SJSA1 (cell line): ENCODE data around the gene ANAPC10. TPM values are rescaled to one million over a fixed set of nuclear protein-coding genes. Genes with fewer than 3 reads are reported as not detected.
A peak's percentile ranks its signal among the peaks of the same experiment; 100 is the strongest.
"Not testable (repeated sequence)": the region's sequence is repeated elsewhere in the genome, so short reads cannot be mapped to it uniquely, and the experiment has no call there.

Experiments used
- DNase-seq, 2 experiments: peaks; one replicate each; pipeline ENCODE4 v3.0.0-alpha.2; 2015 to 2020; ENCODE audit warnings: low spot score in 2 of 2, low read depth in 1 of 2
- H3K27ac ChIP-seq: fragments of 250-450 bp; sonication (Bioruptor Pico); 2 replicates; pipeline ENCODE4 v1.5.1; 2020; ENCODE audit warnings: mild to moderate bottlenecking, moderate library complexity
- H3K27me3 ChIP-seq: fragments of 250-450 bp; sonication (Bioruptor Pico); replicated peaks from 2 replicates; pipeline ENCODE4 v1.5.1; 2020; ENCODE audit warnings: mild to moderate bottlenecking, moderate library complexity
- H3K36me3 ChIP-seq: fragments of 250-450 bp; sonication (Bioruptor Pico); 2 replicates; pipeline ENCODE4 v1.5.1; 2020; ENCODE audit warnings: mild to moderate bottlenecking
- H3K4me1 ChIP-seq: fragments of 250-450 bp; sonication (Bioruptor Pico); replicated peaks from 2 replicates; pipeline ENCODE4 v1.6.1; 2021; ENCODE audit warnings: mild to moderate bottlenecking
- H3K4me3 ChIP-seq: fragments of 250-450 bp; sonication (Bioruptor Pico); 2 replicates; pipeline ENCODE4 v1.5.1; 2020; ENCODE audit warnings: mild to moderate bottlenecking
- H3K9me3 ChIP-seq: fragments of 250-450 bp; sonication (Bioruptor Pico); replicated peaks from 2 replicates; pipeline ENCODE4 v1.5.1; 2020; ENCODE audit warnings: mild to moderate bottlenecking
- total RNA-seq: library from RNA; depleted of rRNA; stranded (reverse); fragments of >200 nt; shearing (Covaris generic); gene quantifications from 2 replicates; pipeline ENCODE4 v1.2.3, GENCODE V29; 2014

Gene ANAPC10
- total RNA-seq, 1 experiment from 2014 or later, result 57.1 TPM

GRCh38 chr4:145014365-145014764, 83.6 kb downstream of the ANAPC10 start:
- peaks cover 25% of the 10 kb centered on the region for H3K4me1 ChIP-seq
- no peak overlapping the region for H3K27ac ChIP-seq
- no peak for DNase-seq
- no peak overlapping the region for H3K4me3 ChIP-seq
- H3K9me3 ChIP-seq, result 0 out of 2 replicates have a peak, but pooled peaks cover 3% of the 10 kb centered on the region
- no peaks in the 10 kb centered on the region for H3K36me3 ChIP-seq
- H3K27me3 ChIP-seq, result no peaks in the 10 kb centered on the region

GRCh38 chr4:145012841-145013240, 85.2 kb downstream of the ANAPC10 start:
- Histone ChIP-seq H3K4me1 (peaks cover 12% of the 10 kb centered on the region), H3K4me3 (no peak overlapping the region), H3K27me3 (no peaks in the 10 kb centered on the region), H3K27ac (peak overlapping the region; percentile 51), H3K9me3 (0 out of 2 replicates have a peak, but pooled peaks cover 3% of the 10 kb centered on the region), H3K36me3 (no peaks in the 10 kb centered on the region)
- DNase-seq, result peak in 1 of 2 experiments; percentile 48

- Histone ChIP-seq H3K9me3 (0 out of 2 replicates have a peak, but pooled peaks cover 3% of the 10 kb centered on the region), H3K4me1 (peaks cover 12% of the 10 kb centered on the region), H3K36me3 (no peaks in the 10 kb centered on the region), H3K27ac (no peak overlapping the region), H3K4me3 (no peak overlapping the region), H3K27me3 (no peaks in the 10 kb centered on the region)
- no peak for DNase-seq
Measured at GRCh38 chr4:145011636-145012035, 86.4 kb downstream of the ANAPC10 start.

- DNase-seq, H3K36me3 ChIP-seq, H3K27ac ChIP-seq, H3K9me3 ChIP-seq, H3K27me3 ChIP-seq, H3K4me3 ChIP-seq: not testable (repeated sequence)
- peaks cover 12% of the 10 kb centered on the region for H3K4me1 ChIP-seq
Measured at GRCh38 chr4:145010315-145010714, 87.7 kb downstream of the ANAPC10 start.

- DNase-seq, result no peak
- H3K27ac ChIP-seq, result no peak overlapping the region
- no peaks in the 10 kb centered on the region for H3K27me3 ChIP-seq
- H3K36me3 ChIP-seq, result no peaks in the 10 kb centered on the region; the same call in 1 of the 2 replicates
- H3K4me3 ChIP-seq, result no peak overlapping the region
- no peaks in the 10 kb centered on the region for H3K9me3 ChIP-seq
- H3K4me1 ChIP-seq, result no peaks in the 10 kb centered on the region
Measured at GRCh38 chr4:145003675-145004074, 94.3 kb downstream of the ANAPC10 start.

GRCh38 chr4:145001635-145002034, 96.4 kb downstream of the ANAPC10 start:
- Histone ChIP-seq H3K4me1 (no peaks in the 10 kb centered on the region), H3K27ac (no peak overlapping the region), H3K36me3 (no peaks in the 10 kb centered on the region; the same call in 1 of the 2 replicates), H3K27me3 (no peaks in the 10 kb centered on the region), H3K4me3 (no peak overlapping the region), H3K9me3 (no peaks in the 10 kb centered on the region)
- no peak for DNase-seq

- H3K9me3 ChIP-seq, DNase-seq, H3K4me3 ChIP-seq, H3K36me3 ChIP-seq, H3K27me3 ChIP-seq, H3K27ac ChIP-seq, H3K4me1 ChIP-seq: not testable (repeated sequence)
Measured at GRCh38 chr4:145000656-145001055, 97.3 kb downstream of the ANAPC10 start.

- Histone ChIP-seq H3K27ac (no peak overlapping the region), H3K36me3 (peaks cover 10% of the 10 kb centered on the region; the same call in 1 of the 2 replicates), H3K27me3 (no peaks in the 10 kb centered on the region), H3K9me3 (no peaks in the 10 kb centered on the region), H3K4me3 (no peak overlapping the region), H3K4me1 (no peaks in the 10 kb centered on the region)
- no peak for DNase-seq
Measured at GRCh38 chr4:144989306-144989705, 108.7 kb downstream of the ANAPC10 start.

GRCh38 chr4:144985531-144985930, 112.5 kb downstream of the ANAPC10 start:
- no peak for DNase-seq

GRCh38 chr4:144985014-144985413, 113.0 kb downstream of the ANAPC10 start:
- no peaks in the 10 kb centered on the region for H3K9me3 ChIP-seq
- H3K36me3 ChIP-seq, result no peaks in the 10 kb centered on the region
- H3K27me3 ChIP-seq, result no peaks in the 10 kb centered on the region
- H3K4me3 ChIP-seq, result no peak overlapping the region
- no peaks in the 10 kb centered on the region for H3K4me1 ChIP-seq
- H3K27ac ChIP-seq, result no peak overlapping the region
- DNase-seq, result no peak

More at GRCh38 chr4:144985531-144985930, 112.5 kb downstream of the ANAPC10 start:
- no peaks in the 10 kb centered on the region for H3K4me1 ChIP-seq
- H3K27me3 ChIP-seq, result no peaks in the 10 kb centered on the region
- no peak overlapping the region for H3K4me3 ChIP-seq
- H3K27ac ChIP-seq, result no peak overlapping the region
- no peaks in the 10 kb centered on the region for H3K9me3 ChIP-seq
- H3K36me3 ChIP-seq, result no peaks in the 10 kb centered on the region

- Histone ChIP-seq H3K4me3 (no peak overlapping the region), H3K36me3 (no peaks in the 10 kb centered on the region), H3K27ac (no peak overlapping the region), H3K4me1 (no peaks in the 10 kb centered on the region), H3K9me3 (no peaks in the 10 kb centered on the region), H3K27me3 (no peaks in the 10 kb centered on the region)
- DNase-seq, result no peak
Measured at GRCh38 chr4:144984241-144984640, 113.8 kb downstream of the ANAPC10 start.

- Histone ChIP-seq H3K4me1 (no peaks in the 10 kb centered on the region), H3K27ac (no peak overlapping the region), H3K36me3 (no peaks in the 10 kb centered on the region), H3K27me3 (no peaks in the 10 kb centered on the region), H3K9me3 (no peaks in the 10 kb centered on the region), H3K4me3 (no peak overlapping the region)
- no peak for DNase-seq
Measured at GRCh38 chr4:144975718-144976117, 122.3 kb downstream of the ANAPC10 start.

- DNase-seq, result peak in 1 of 2 experiments; percentile 18
- Histone ChIP-seq H3K4me1 (no peaks in the 10 kb centered on the region), H3K27me3 (no peaks in the 10 kb centered on the region), H3K4me3 (no peak overlapping the region), H3K27ac (no peak overlapping the region), H3K36me3 (no peaks in the 10 kb centered on the region), H3K9me3 (no peaks in the 10 kb centered on the region; the same call in 1 of the 2 replicates)
Measured at GRCh38 chr4:144970597-144970996, 127.4 kb downstream of the ANAPC10 start.

GRCh38 chr4:144969821-144970220, 128.2 kb downstream of the ANAPC10 start:
- DNase-seq, result no peak
- Histone ChIP-seq H3K27ac (no peak overlapping the region), H3K9me3 (no peaks in the 10 kb centered on the region; the same call in 1 of the 2 replicates), H3K4me1 (no peaks in the 10 kb centered on the region), H3K36me3 (no peaks in the 10 kb centered on the region), H3K4me3 (no peak overlapping the region), H3K27me3 (no peaks in the 10 kb centered on the region)

GRCh38 chr4:144968606-144969005, 129.4 kb downstream of the ANAPC10 start:
- H3K27ac ChIP-seq, result no peak overlapping the region
- no peaks in the 10 kb centered on the region for H3K4me1 ChIP-seq
- H3K9me3 ChIP-seq, result no peaks in the 10 kb centered on the region; the same call in 1 of the 2 replicates
- H3K36me3 ChIP-seq, result no peaks in the 10 kb centered on the region
- H3K4me3 ChIP-seq, result no peak overlapping the region
- H3K27me3 ChIP-seq, result no peaks in the 10 kb centered on the region
- DNase-seq, result no peak
